ENCODE data around the gene PTPN7. TPM values are rescaled to one million over a fixed set of nuclear protein-coding genes. Genes with fewer than 3 reads are reported as not detected.

PTPN7 gene
- total RNA-seq, 1 experiment from 2014 or later: not detected

- H2AFZ ChIP-seq: no peak overlapping the region
- DNase-seq: no peak
- intact Hi-C loops (cut with micrococcal nuclease; ENCODE audit: unreplicated experiment): no loop called here
- no peaks in the 10 kb centered on the region for H3K9me2 ChIP-seq (ENCODE audit: insufficient read depth)
- H3K9me3 ChIP-seq (ENCODE audit: insufficient read depth, low read depth): no peaks in the 10 kb centered on the region
- no peak overlapping the region for H3K27ac ChIP-seq
- no peak for TF ChIP-seq CTCF (conservative IDR thresholded peaks at IDR 0.05)
- TF ChIP-seq EZH2 (IDR thresholded peaks at IDR 0.05; ENCODE audit: low read depth): no peak
- POLR2A ChIA-PET (ENCODE audit: unreplicated experiment): no interaction called here
- no peaks in the 10 kb centered on the region for H3K4me1 ChIP-seq (replicated peaks; ENCODE audit: insufficient read depth)
- no peaks in the 10 kb centered on the region for H3F3A ChIP-seq (ENCODE audit: insufficient read depth, low read depth)
- H3K27me3 ChIP-seq (ENCODE audit: insufficient read depth, low read depth): 0 out of 2 replicates have a peak, but pooled peaks cover 2% of the 10 kb centered on the region
- no peaks in the 10 kb centered on the region for H3K79me2 ChIP-seq (ENCODE audit: low read depth)
- H3K36me3 ChIP-seq (ENCODE audit: low read depth): no peaks in the 10 kb centered on the region
- no peak overlapping the region for H3K4me2 ChIP-seq
- no peaks in the 10 kb centered on the region for H4K20me1 ChIP-seq (ENCODE audit: insufficient read depth)
- no peak overlapping the region for H3K4me3 ChIP-seq
- BruUV-seq (replicated peaks): no TSS peak
- CTCF ChIA-PET: interaction anchor here (0.5 kb wide), 1 partner anchor 646 kb away, joined by 5 read pairs; no protein-coding TSS in a partner anchor
Measured at GRCh38 chr1:202163281-202164270, 3.2 kb upstream of the PTPN7 start.

- TF ChIP-seq EZH2 (IDR thresholded peaks at IDR 0.05; ENCODE audit: low read depth) (no peak), CTCF (conservative IDR thresholded peaks at IDR 0.05) (no peak)
Measured at GRCh38 chr1:202162418-202163280, 2.2 kb upstream of the PTPN7 start.

GRCh38 chr1:202162047-202162417 is 1.6 kb upstream of the PTPN7 start:
- Histone ChIP-seq H3K9me2 (ENCODE audit: insufficient read depth) (no peaks in the 10 kb centered on the region), H2AFZ (no peak overlapping the region), H3F3A (ENCODE audit: insufficient read depth, low read depth) (no peaks in the 10 kb centered on the region), H3K79me2 (ENCODE audit: low read depth) (no peaks in the 10 kb centered on the region), H3K4me3 (no peak overlapping the region), H3K9me3 (ENCODE audit: insufficient read depth, low read depth) (no peaks in the 10 kb centered on the region), H3K27ac (no peak overlapping the region), H3K4me2 (no peak overlapping the region), H3K36me3 (ENCODE audit: low read depth) (no peaks in the 10 kb centered on the region), H3K27me3 (ENCODE audit: insufficient read depth, low read depth) (0 out of 2 replicates have a peak, but pooled peaks cover 2% of the 10 kb centered on the region), H3K4me1 (replicated peaks; ENCODE audit: insufficient read depth) (no peaks in the 10 kb centered on the region), H4K20me1 (ENCODE audit: insufficient read depth) (no peaks in the 10 kb centered on the region)
- no TSS peak for BruUV-seq (replicated peaks)
- no peak for TF ChIP-seq CTCF (conservative IDR thresholded peaks at IDR 0.05)
- DNase-seq: no peak
- ChIA-PET CTCF (interaction anchor here (0.6 kb wide), 1 partner anchor 416 kb away, joined by 4 read pairs; no protein-coding TSS in a partner anchor), POLR2A (ENCODE audit: unreplicated experiment) (no interaction called here)
- intact Hi-C loops (cut with micrococcal nuclease; ENCODE audit: unreplicated experiment): no loop called here

More at GRCh38 chr1:202162418-202163280, 2.2 kb upstream of the PTPN7 start:
- H3F3A ChIP-seq (ENCODE audit: insufficient read depth, low read depth): no peaks in the 10 kb centered on the region
- no peaks in the 10 kb centered on the region for H3K36me3 ChIP-seq (ENCODE audit: low read depth)
- ChIA-PET CTCF (interaction anchor here (0.6 kb wide), 1 partner anchor 417 kb away, joined by 4 read pairs; no protein-coding TSS in a partner anchor), POLR2A (ENCODE audit: unreplicated experiment) (no interaction called here)
- BruUV-seq (replicated peaks): no TSS peak
- H3K4me2 ChIP-seq: no peak overlapping the region
- H2AFZ ChIP-seq: no peak overlapping the region
- H3K4me3 ChIP-seq: no peak overlapping the region
- no peaks in the 10 kb centered on the region for H3K9me2 ChIP-seq (ENCODE audit: insufficient read depth)
- no peak for DNase-seq
- H3K27me3 ChIP-seq (ENCODE audit: insufficient read depth, low read depth): 0 out of 2 replicates have a peak, but pooled peaks cover 2% of the 10 kb centered on the region
- H3K27ac ChIP-seq: no peak overlapping the region
- no peaks in the 10 kb centered on the region for H3K4me1 ChIP-seq (replicated peaks; ENCODE audit: insufficient read depth)
- intact Hi-C loops (cut with micrococcal nuclease; ENCODE audit: unreplicated experiment): no loop called here
- H3K9me3 ChIP-seq (ENCODE audit: insufficient read depth, low read depth): no peaks in the 10 kb centered on the region
- H3K79me2 ChIP-seq (ENCODE audit: low read depth): no peaks in the 10 kb centered on the region
- no peaks in the 10 kb centered on the region for H4K20me1 ChIP-seq (ENCODE audit: insufficient read depth)
